Endodermal cell (in vitro differentiated cells): Measurements from ENCODE around the gene CGN. TPM values are rescaled to one million over a fixed set of nuclear protein-coding genes. Genes with fewer than 3 reads are reported as not detected.

Experiments
- DNase-seq: peaks from one replicate; pipeline ENCODE4 v3.0.0-alpha.2; 2017
- H3K27ac ChIP-seq: 2 replicates; pipeline ENCODE4 v1.5.1; 2013; ENCODE audit warnings: mild to moderate bottlenecking, low read depth, low read length, moderate library complexity
- H3K27me3 ChIP-seq: 2 replicates; pipeline ENCODE4 v1.6.1; 2013; ENCODE audit warnings: mild to moderate bottlenecking, low read length, moderate library complexity; ENCODE audit not compliant: insufficient read depth, control insufficient read depth, poor library complexity, severe bottlenecking
- H3K36me3 ChIP-seq: 2 replicates; pipeline ENCODE4 v1.7.0; 2013; ENCODE audit warnings: mild to moderate bottlenecking, low read length, moderate library complexity; ENCODE audit not compliant: control insufficient read depth, insufficient read depth
- H3K4me1 ChIP-seq: one replicate; pipeline ENCODE4 v1.7.0; 2013; ENCODE audit warnings: low read length; ENCODE audit not compliant: control insufficient read depth, insufficient read depth
- H3K4me3 ChIP-seq: 2 replicates; pipeline ENCODE4 v1.5.1; 2013; ENCODE audit warnings: mild to moderate bottlenecking, low read length, moderate library complexity
- H3K9ac ChIP-seq: 2 replicates; pipeline ENCODE4 v1.6.1; 2013; ENCODE audit warnings: mild to moderate bottlenecking, low read length, moderate library complexity; ENCODE audit not compliant: poor library complexity, severe bottlenecking; ENCODE audit errors: extremely low read depth
- H3K9me3 ChIP-seq: 2 replicates; pipeline ENCODE4 v1.6.1; 2013; ENCODE audit warnings: mild to moderate bottlenecking, low read length, moderate library complexity; ENCODE audit not compliant: control insufficient read depth
- H3K27ac Mint-ChIP-seq: 2 replicates; pipeline ENCODE4 v1.8.0; 2020; ENCODE audit warnings: mixed read lengths
- H3K27me3 Mint-ChIP-seq: 2 replicates; pipeline ENCODE4 v1.8.0; 2021; ENCODE audit warnings: mild to moderate bottlenecking, mixed read lengths; ENCODE audit not compliant: insufficient read depth
- H3K36me3 Mint-ChIP-seq: 2 replicates; pipeline ENCODE4 v1.8.0; 2020; ENCODE audit warnings: low read depth, mixed read lengths
- H3K4me1 Mint-ChIP-seq: 2 replicates; pipeline ENCODE4 v1.8.0; 2020; ENCODE audit warnings: mixed read lengths
- H3K4me3 Mint-ChIP-seq: 2 replicates; pipeline ENCODE4 v1.8.0; 2020; ENCODE audit warnings: mild to moderate bottlenecking, moderate library complexity, mixed read lengths
- H3K9me3 Mint-ChIP-seq: 2 replicates; pipeline ENCODE4 v1.8.0; 2020; ENCODE audit warnings: mild to moderate bottlenecking, mixed read lengths
- WGBS, 2 experiments: methylation state at CpG; one replicate each; pipeline versions ENCODE4 v1.1.5 to v1.1.7; 2013; ENCODE audit warnings: missing lambda C conversion rate in 2 of 2, mixed read lengths in 1 of 2; ENCODE audit not compliant: insufficient coverage in 1 of 2, insufficient read length in 1 of 2; 5-methylcytosine and 5-hydroxymethylcytosine counted together
- total RNA-seq, 2 donors: library from RNA; stranded (reverse); fragmentation: NEBNext Ultra II Directional in 1 of 2; extraction: Animal tissue kit (Norgen Biotek cat#: 25700) in 1 of 2; gene quantifications; 2 replicates in 1 of 2; 3 replicates in 1 of 2; pipeline ENCODE4 v1.2.1, GENCODE V29; 2021
- TF ChIP-seq, protein P1 (sequence below): fragments of 200-600 bp; sonication (generic); conservative IDR thresholded peaks from 2 replicates; pipeline ENCODE4 v1.5.0; 2021; ENCODE audit warnings: antibody characterized with exemption, mild to moderate bottlenecking

CGN gene
- total RNA-seq, 2 donors from 2014 or later: 39.7 to 39.9 TPM

DNA sequence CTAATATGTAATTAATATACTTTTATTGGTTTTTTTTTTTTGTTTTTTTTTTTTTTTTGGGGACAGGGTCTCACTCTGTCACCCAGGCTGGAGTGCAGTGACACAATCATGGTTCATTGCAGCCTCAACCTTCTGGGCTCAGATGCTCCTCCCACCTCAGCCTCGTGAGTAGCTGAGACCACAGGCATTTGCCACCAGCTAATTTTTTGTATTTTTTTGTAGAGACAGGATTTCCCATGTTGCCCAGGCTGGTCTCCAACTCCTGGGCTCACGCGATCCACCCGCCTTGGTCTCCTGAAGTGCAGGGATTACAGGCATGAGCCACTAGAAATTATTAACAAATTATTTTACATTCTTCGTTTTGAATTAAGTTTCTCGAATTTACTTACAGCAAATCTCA, 35.1 kb upstream of the CGN start:
- H3K4me3 ChIP-seq: no peak overlapping the region
- peaks cover under 1% of the 10 kb centered on the region for H3K9me3 ChIP-seq
- Mint-ChIP-seq H3K27me3 (peaks cover 3% of the 10 kb centered on the region), H3K27ac (no peak overlapping the region), H3K36me3 (no peaks in the 10 kb centered on the region), H3K4me1 (peaks cover 20% of the 10 kb centered on the region), H3K9me3 (no peaks in the 10 kb centered on the region), H3K4me3 (no peak overlapping the region)
- H3K27ac ChIP-seq: no peak overlapping the region
- 84 to 90% methylated on average over 4 to 6 of the region's 6 CpGs for WGBS, 2 experiments
- TF ChIP-seq, protein P1, sequence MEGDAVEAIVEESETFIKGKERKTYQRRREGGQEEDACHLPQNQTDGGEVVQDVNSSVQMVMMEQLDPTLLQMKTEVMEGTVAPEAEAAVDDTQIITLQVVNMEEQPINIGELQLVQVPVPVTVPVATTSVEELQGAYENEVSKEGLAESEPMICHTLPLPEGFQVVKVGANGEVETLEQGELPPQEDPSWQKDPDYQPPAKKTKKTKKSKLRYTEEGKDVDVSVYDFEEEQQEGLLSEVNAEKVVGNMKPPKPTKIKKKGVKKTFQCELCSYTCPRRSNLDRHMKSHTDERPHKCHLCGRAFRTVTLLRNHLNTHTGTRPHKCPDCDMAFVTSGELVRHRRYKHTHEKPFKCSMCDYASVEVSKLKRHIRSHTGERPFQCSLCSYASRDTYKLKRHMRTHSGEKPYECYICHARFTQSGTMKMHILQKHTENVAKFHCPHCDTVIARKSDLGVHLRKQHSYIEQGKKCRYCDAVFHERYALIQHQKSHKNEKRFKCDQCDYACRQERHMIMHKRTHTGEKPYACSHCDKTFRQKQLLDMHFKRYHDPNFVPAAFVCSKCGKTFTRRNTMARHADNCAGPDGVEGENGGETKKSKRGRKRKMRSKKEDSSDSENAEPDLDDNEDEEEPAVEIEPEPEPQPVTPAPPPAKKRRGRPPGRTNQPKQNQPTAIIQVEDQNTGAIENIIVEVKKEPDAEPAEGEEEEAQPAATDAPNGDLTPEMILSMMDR: no peak
- H3K36me3 ChIP-seq: no peaks in the 10 kb centered on the region
- no peaks in the 10 kb centered on the region for H3K27me3 ChIP-seq
- no peaks in the 10 kb centered on the region for H3K4me1 ChIP-seq
- DNase-seq: peak; percentile 50
- no peak overlapping the region for H3K9ac ChIP-seq

DNA sequence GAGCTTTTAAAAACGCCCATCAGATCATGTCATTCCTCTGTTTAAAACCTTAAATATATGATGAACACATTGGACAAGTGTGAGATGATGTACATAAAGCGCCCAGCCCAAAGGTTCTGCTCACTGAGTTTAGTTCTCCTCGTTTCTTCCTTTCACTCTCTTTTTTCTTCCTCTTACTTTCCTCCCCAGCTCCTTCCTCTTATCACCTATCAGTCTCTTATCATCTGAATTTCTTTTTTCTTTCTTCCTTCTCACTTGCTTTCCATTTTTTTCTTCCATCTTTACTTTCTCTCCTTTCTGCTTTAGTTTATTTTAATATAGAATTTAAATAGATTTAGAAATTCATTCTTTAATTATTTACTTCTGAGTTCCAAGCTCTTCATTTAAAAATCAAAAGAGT, 34.1 kb upstream of the CGN start:
- 89 to 96% methylated on average over 2 to 3 of the region's 3 CpGs for WGBS, 2 experiments
- Histone ChIP-seq H3K9ac (no peak overlapping the region), H3K27ac (no peak overlapping the region), H3K4me1 (no peaks in the 10 kb centered on the region), H3K4me3 (no peak overlapping the region), H3K9me3 (peaks cover 10% of the 10 kb centered on the region), H3K27me3 (no peaks in the 10 kb centered on the region), H3K36me3 (no peaks in the 10 kb centered on the region)
- peaks cover 4% of the 10 kb centered on the region for H3K9me3 Mint-ChIP-seq
- peaks cover 20% of the 10 kb centered on the region for H3K4me1 Mint-ChIP-seq
- H3K36me3 Mint-ChIP-seq: peaks cover 1% of the 10 kb centered on the region
- no peak overlapping the region for H3K27ac Mint-ChIP-seq
- no peak overlapping the region for H3K4me3 Mint-ChIP-seq
- DNase-seq: no peak
- TF ChIP-seq, protein P1: no peak
- peaks cover 3% of the 10 kb centered on the region for H3K27me3 Mint-ChIP-seq

DNA sequence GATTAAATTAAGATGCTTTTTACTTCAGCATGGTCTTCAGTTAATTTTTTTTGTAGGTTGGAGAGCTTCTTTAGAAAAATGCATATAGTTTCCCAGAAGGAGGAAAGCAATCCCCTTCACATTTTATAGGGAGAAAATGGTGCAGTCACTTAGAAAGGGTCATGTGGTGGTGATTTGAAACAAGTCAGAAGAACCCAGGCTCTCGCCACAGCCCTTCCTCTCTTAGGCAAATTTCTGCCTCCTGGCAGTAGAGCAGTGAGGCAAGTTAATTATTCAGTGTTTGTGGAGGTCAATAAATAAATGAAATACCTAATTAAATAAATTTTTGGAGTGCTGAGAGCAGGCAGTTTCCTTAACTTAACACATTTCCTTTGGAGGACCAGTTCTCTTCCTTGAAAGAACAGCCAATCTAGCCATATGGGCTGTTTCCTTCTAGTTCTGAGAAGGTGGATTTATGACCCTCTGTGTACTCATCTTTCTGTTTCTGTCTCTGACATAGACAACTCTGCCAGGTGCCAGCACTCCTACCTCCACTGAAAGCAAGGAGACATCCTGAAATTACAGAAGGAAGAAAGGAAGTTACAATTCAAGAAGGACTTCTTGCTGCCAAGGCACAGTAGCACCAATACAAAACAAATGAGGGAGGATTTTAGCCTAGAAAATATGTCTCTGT, 32.9 kb upstream of the CGN start:
- Mint-ChIP-seq H3K4me3 (no peak overlapping the region), H3K27ac (no peak overlapping the region), H3K4me1 (peaks cover 15% of the 10 kb centered on the region), H3K36me3 (peaks cover 1% of the 10 kb centered on the region), H3K27me3 (peaks cover 3% of the 10 kb centered on the region), H3K9me3 (peaks cover 9% of the 10 kb centered on the region)
- TF ChIP-seq, protein P1: no peak
- no peak for DNase-seq
- Histone ChIP-seq H3K9me3 (peaks cover 15% of the 10 kb centered on the region), H3K9ac (no peak overlapping the region), H3K4me3 (no peak overlapping the region), H3K36me3 (no peaks in the 10 kb centered on the region), H3K27me3 (no peaks in the 10 kb centered on the region), H3K4me1 (no peaks in the 10 kb centered on the region), H3K27ac (no peak overlapping the region)
- WGBS, 2 experiments: 100% methylated on average over 1 of the region's 1 CpG; no CpG with 5 or more reads in 1 of the 2 experiments
